Natural killer cell (primary cell): ENCODE data around the gene PCTP. TPM values are rescaled to one million over a fixed set of nuclear protein-coding genes. Genes with fewer than 3 reads are reported as not detected.

Source experiments
- ATAC-seq, 3 donors: fragments of 150-1000 bp in 2 of 3; fragments of 200-7000 bp in 1 of 3; cut with Tn5 transposase; 1 replicate in 1 of 3; 2 replicates in 2 of 3; pipeline ENCODE4 v1.10.0; 2021; ENCODE audit warnings: mild to moderate bottlenecking in 2 of 3, moderate library complexity in 2 of 3
- DNase-seq, 2 donors: peaks; one replicate each; pipeline versions ENCODE4 v3.0.0 to v3.0.0-alpha.2; 2013 to 2021; ENCODE audit warnings: mixed read lengths in 1 of 2
- H3K27ac ChIP-seq: one replicate; pipeline ENCODE4 v1.5.1; 2013; ENCODE audit warnings: mild to moderate bottlenecking, low read length
- H3K27me3 ChIP-seq: one replicate; pipeline ENCODE4 v1.6.1; 2013; ENCODE audit warnings: low read length; ENCODE audit not compliant: control insufficient read depth, insufficient read depth
- H3K36me3 ChIP-seq: one replicate; pipeline ENCODE4 v1.6.1; 2013; ENCODE audit warnings: low read length; ENCODE audit not compliant: control insufficient read depth, insufficient read depth
- H3K4me1 ChIP-seq: one replicate; pipeline ENCODE4 v1.6.1; 2013; ENCODE audit warnings: low read length; ENCODE audit not compliant: control insufficient read depth, insufficient read depth
- H3K4me3 ChIP-seq: one replicate; pipeline ENCODE4 v1.5.1; 2013; ENCODE audit warnings: low read length
- H3K9me3 ChIP-seq: one replicate; pipeline ENCODE4 v1.6.1; 2013; ENCODE audit warnings: low read length; ENCODE audit not compliant: control insufficient read depth, insufficient read depth
- H3K27ac Mint-ChIP-seq, 2 donors: one replicate each; pipeline ENCODE4 v1.8.0; 2022; ENCODE audit warnings: mild to moderate bottlenecking in 2 of 2, mixed read lengths in 2 of 2, moderate library complexity in 1 of 2
- H3K27me3 Mint-ChIP-seq, 2 donors: one replicate each; pipeline ENCODE4 v1.8.0; 2022; ENCODE audit warnings: low read depth in 2 of 2, mixed read lengths in 2 of 2
- H3K36me3 Mint-ChIP-seq: one replicate; pipeline ENCODE4 v1.8.0; 2022; ENCODE audit warnings: mixed read lengths
- H3K4me1 Mint-ChIP-seq, 2 donors: one replicate each; pipeline ENCODE4 v1.8.0; 2022; ENCODE audit warnings: mixed read lengths in 2 of 2
- H3K4me3 Mint-ChIP-seq: one replicate; pipeline ENCODE4 v1.8.0; 2022; ENCODE audit warnings: mild to moderate bottlenecking, moderate library complexity, mixed read lengths
- H3K9me3 Mint-ChIP-seq, 2 donors: one replicate each; pipeline ENCODE4 v1.8.0; 2022; ENCODE audit warnings: mixed read lengths in 2 of 2
- WGBS: methylation state at CpG from one replicate; pipeline ENCODE4 v1.1.7; 2013; ENCODE audit warnings: missing lambda C conversion rate; ENCODE audit not compliant: insufficient coverage; 5-methylcytosine and 5-hydroxymethylcytosine counted together
- intact Hi-C: fragments of 100-400 bp; cut with micrococcal nuclease; formaldehyde crosslinking; loops from one replicate; pipeline ENCODE4 v1.14.2; 2022
- total RNA-seq, 4 donors: library from RNA; stranded (reverse); fragments of 120-200 nt in 1 of 4; gene quantifications; one replicate each; pipeline versions ENCODE4 v1.2.3 to v1.2.4, GENCODE V29; 2013 to 2022
- TF ChIP-seq, protein P1 (sequence below): fragments of 200-600 bp; IDR thresholded peaks from one replicate; pipeline ENCODE4 v1.8.0; 2022; ENCODE audit warnings: antibody characterized with exemption

PCTP gene
- total RNA-seq, 3 donors from 2014 or later (not counting 1 experiment from before 2014, with no cell fraction given): 6.3 to 9.5 (median 9.2) TPM

GRCh38 chr17:55722016-55722736 is 28.7 kb upstream of the PCTP start:
- Histone ChIP-seq H3K4me3 (no peak overlapping the region), H3K27me3 (no peaks in the 10 kb centered on the region), H3K9me3 (no peaks in the 10 kb centered on the region), H3K4me1 (no peaks in the 10 kb centered on the region), H3K36me3 (no peaks in the 10 kb centered on the region), H3K27ac (no peak overlapping the region)
- no peak overlapping the region for H3K4me3 Mint-ChIP-seq
- peaks cover 32 to 46% of the 10 kb centered on the region in 2 donors for H3K27me3 Mint-ChIP-seq
- WGBS: 83% methylated on average over 5 of the region's 5 CpGs
- ATAC-seq: no peak
- no peak overlapping the region for H3K27ac Mint-ChIP-seq
- intact Hi-C loops: no loop called here
- no peaks in the 10 kb centered on the region for H3K36me3 Mint-ChIP-seq
- no peaks in the 10 kb centered on the region for H3K4me1 Mint-ChIP-seq
- no peak for DNase-seq
- no peaks in the 10 kb centered on the region for H3K9me3 Mint-ChIP-seq
- TF ChIP-seq, protein P1, sequence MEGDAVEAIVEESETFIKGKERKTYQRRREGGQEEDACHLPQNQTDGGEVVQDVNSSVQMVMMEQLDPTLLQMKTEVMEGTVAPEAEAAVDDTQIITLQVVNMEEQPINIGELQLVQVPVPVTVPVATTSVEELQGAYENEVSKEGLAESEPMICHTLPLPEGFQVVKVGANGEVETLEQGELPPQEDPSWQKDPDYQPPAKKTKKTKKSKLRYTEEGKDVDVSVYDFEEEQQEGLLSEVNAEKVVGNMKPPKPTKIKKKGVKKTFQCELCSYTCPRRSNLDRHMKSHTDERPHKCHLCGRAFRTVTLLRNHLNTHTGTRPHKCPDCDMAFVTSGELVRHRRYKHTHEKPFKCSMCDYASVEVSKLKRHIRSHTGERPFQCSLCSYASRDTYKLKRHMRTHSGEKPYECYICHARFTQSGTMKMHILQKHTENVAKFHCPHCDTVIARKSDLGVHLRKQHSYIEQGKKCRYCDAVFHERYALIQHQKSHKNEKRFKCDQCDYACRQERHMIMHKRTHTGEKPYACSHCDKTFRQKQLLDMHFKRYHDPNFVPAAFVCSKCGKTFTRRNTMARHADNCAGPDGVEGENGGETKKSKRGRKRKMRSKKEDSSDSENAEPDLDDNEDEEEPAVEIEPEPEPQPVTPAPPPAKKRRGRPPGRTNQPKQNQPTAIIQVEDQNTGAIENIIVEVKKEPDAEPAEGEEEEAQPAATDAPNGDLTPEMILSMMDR: no peak

GRCh38 chr17:55722742-55723487 is 27.9 kb upstream of the PCTP start, which contains the start of gene TMEM100:
TMEM100 (minus strand) TSS chr17:55722864; CDS start chr17:55721070, 1,794 bp downstream.
- peaks cover 35 to 53% of the 10 kb centered on the region in 2 donors for H3K27me3 Mint-ChIP-seq
- H3K4me1 ChIP-seq: no peaks in the 10 kb centered on the region
- ATAC-seq: no peak

DNA sequence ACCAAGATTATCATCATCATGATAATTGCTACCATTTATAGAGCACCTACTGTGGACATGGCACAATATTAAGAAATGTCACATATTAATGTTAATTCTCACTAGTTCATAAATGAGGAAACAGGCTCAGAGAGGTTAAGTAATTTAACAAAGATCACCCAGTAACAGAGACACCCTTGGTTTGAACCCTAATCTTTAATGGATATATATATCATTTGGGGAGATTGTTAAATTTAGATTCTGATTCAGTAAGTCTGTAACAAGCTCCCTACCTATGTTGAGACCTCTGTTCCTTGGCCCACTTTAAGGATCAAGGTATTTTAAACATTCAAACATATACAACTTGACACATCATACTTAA is 27.4 kb upstream of the PCTP start:
- Mint-ChIP-seq H3K27me3 (peaks cover 34 to 56% of the 10 kb centered on the region in 2 donors), H3K4me1 (no peaks in the 10 kb centered on the region), H3K9me3 (no peaks in the 10 kb centered on the region), H3K4me3 (no peak overlapping the region), H3K36me3 (no peaks in the 10 kb centered on the region), H3K27ac (no peak overlapping the region)
- intact Hi-C loops: no loop called here
- H3K4me1 ChIP-seq: no peaks in the 10 kb centered on the region
- no peak for DNase-seq
- no peak overlapping the region for H3K27ac ChIP-seq
- no peaks in the 10 kb centered on the region for H3K27me3 ChIP-seq
- no peaks in the 10 kb centered on the region for H3K9me3 ChIP-seq
- H3K4me3 ChIP-seq: no peak overlapping the region
- no peaks in the 10 kb centered on the region for H3K36me3 ChIP-seq
- TF ChIP-seq, protein P1: no peak
- no peak for ATAC-seq

More at GRCh38 chr17:55722742-55723487, 27.9 kb upstream of the PCTP start, which contains the start of gene TMEM100:
- H3K27me3 ChIP-seq: no peaks in the 10 kb centered on the region
- Mint-ChIP-seq H3K36me3 (no peaks in the 10 kb centered on the region), H3K4me3 (no peak within 1 kb of the TSS), H3K4me1 (no peaks in the 10 kb centered on the region), H3K27ac (no peak within 1 kb of the TSS), H3K9me3 (no peaks in the 10 kb centered on the region)
- H3K4me3 ChIP-seq: no peak within 1 kb of the TSS
- WGBS: 41% methylated on average over 12 of the region's 12 CpGs
- TF ChIP-seq, protein P1: no peak
- H3K27ac ChIP-seq: no peak within 1 kb of the TSS
- intact Hi-C loops: no loop called here
- H3K9me3 ChIP-seq: no peaks in the 10 kb centered on the region
- H3K36me3 ChIP-seq: no peaks in the 10 kb centered on the region
- DNase-seq: no peak
